ENCODE results near the gene CELF4.

GRCh38 chr18:37306432-37306831 lies 259.2 kb downstream of the CELF4 start:
- TF ChIP-seq POLR2AphosphoS5 (IDR thresholded peaks at IDR 0.05; ENCODE audit: low read depth, low read length) (no peak), POLR2A (IDR thresholded peaks at IDR 0.05; ENCODE audit: low read depth, low read length) (no peak)

All from GM12891 (cell line).